Nephron progenitor cell (in vitro differentiated cells): Measurements from ENCODE around the gene DVL3.

ENCODE experiments used
- DNase-seq: peaks from one replicate; pipeline ENCODE4 v3.0.0; 2021
- H3K27ac Mint-ChIP-seq: 2 replicates; pipeline ENCODE4 v1.8.0; 2021; ENCODE audit warnings: mild to moderate bottlenecking, moderate library complexity, mixed read lengths
- H3K27me3 Mint-ChIP-seq: 2 replicates; pipeline ENCODE4 v1.8.0; 2021; ENCODE audit warnings: mild to moderate bottlenecking, low read depth, mixed read lengths; ENCODE audit not compliant: poor library complexity
- H3K36me3 Mint-ChIP-seq: 2 replicates; pipeline ENCODE4 v1.8.0; 2021; ENCODE audit warnings: low read depth, mixed read lengths
- H3K4me1 Mint-ChIP-seq: 2 replicates; pipeline ENCODE4 v1.8.0; 2021; ENCODE audit warnings: mixed read lengths
- H3K4me3 Mint-ChIP-seq: 2 replicates; pipeline ENCODE4 v1.8.0; 2021; ENCODE audit warnings: mild to moderate bottlenecking, moderate library complexity, mixed read lengths
- H3K9me3 Mint-ChIP-seq: 2 replicates; pipeline ENCODE4 v1.8.0; 2021; ENCODE audit warnings: mild to moderate bottlenecking, moderate library complexity, mixed read lengths
- TF ChIP-seq, protein P1 (sequence below): fragments of 200-600 bp; sonication (generic); IDR thresholded peaks from 2 replicates; pipeline ENCODE4 v1.5.0; 2021; ENCODE audit warnings: antibody characterized with exemption

Gene DVL3

DNA sequence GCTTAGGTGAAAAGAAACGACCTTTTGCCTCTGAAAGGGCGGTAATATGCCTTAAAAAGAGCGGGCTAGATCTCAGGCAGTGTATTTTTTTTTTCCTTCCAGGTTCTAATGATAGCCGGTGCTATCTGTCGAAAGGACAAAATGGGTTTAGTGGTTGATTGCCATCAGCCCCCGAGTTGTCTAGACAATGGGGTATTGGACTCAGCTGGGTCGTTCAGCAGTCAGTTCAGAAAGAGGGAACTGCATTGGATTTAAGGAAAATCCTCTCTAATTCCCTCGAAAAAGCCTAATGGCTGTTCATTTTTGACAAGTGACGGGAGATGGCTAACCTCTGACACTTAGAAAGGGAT is 19.3 kb upstream of the DVL3 start:
- Mint-ChIP-seq H3K36me3 (peaks cover 16% of the 10 kb centered on the region), H3K4me3 (peak overlapping the region; percentile 99), H3K27ac (peak overlapping the region; percentile 74), H3K9me3 (no peaks in the 10 kb centered on the region), H3K4me1 (peaks cover 40% of the 10 kb centered on the region), H3K27me3 (peaks cover 14% of the 10 kb centered on the region)
- DNase-seq: no peak
- TF ChIP-seq, protein P1, sequence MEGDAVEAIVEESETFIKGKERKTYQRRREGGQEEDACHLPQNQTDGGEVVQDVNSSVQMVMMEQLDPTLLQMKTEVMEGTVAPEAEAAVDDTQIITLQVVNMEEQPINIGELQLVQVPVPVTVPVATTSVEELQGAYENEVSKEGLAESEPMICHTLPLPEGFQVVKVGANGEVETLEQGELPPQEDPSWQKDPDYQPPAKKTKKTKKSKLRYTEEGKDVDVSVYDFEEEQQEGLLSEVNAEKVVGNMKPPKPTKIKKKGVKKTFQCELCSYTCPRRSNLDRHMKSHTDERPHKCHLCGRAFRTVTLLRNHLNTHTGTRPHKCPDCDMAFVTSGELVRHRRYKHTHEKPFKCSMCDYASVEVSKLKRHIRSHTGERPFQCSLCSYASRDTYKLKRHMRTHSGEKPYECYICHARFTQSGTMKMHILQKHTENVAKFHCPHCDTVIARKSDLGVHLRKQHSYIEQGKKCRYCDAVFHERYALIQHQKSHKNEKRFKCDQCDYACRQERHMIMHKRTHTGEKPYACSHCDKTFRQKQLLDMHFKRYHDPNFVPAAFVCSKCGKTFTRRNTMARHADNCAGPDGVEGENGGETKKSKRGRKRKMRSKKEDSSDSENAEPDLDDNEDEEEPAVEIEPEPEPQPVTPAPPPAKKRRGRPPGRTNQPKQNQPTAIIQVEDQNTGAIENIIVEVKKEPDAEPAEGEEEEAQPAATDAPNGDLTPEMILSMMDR: no peak

DNA sequence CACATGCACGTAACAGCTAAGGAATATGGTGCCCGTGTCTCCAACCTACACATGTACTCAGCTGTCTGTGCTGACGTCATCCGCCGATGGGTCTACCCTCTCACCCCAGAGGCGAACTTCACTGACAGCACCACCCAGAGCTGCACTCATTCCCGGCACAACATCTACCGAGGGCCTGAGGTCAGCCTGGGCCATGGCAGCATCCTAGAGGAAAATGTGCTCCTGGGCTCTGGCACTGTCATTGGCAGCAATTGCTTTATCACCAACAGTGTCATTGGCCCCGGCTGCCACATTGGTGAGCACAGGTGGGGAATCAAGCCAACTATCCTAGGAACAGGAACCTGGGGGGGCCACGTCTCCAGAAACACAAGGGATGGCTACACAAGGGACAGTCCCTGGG is 14.7 kb upstream of the DVL3 start:
- Mint-ChIP-seq H3K36me3 (peaks cover 27% of the 10 kb centered on the region), H3K9me3 (no peaks in the 10 kb centered on the region), H3K27me3 (no peaks in the 10 kb centered on the region), H3K27ac (no peak overlapping the region), H3K4me1 (peaks cover 19% of the 10 kb centered on the region), H3K4me3 (no peak overlapping the region)
- TF ChIP-seq, protein P1: no peak
- no peak for DNase-seq

DNA sequence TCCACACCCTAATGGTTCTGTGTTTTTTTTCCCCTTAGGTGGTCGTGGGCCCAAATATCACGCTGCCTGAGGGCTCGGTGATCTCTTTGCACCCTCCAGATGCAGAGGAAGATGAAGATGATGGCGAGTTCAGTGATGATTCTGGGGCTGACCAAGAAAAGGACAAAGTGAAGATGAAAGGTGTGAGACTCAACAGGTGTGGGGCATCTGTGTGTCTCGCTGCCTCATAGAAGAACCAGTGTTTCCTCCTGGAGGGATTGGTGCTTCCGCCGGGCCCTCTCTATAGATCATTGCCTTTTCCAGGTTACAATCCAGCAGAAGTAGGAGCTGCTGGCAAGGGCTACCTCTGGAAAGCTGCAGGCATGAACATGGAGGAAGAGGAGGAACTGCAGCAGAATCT is 13.0 kb upstream of the DVL3 start:
- no peaks in the 10 kb centered on the region for H3K9me3 Mint-ChIP-seq
- TF ChIP-seq, protein P1: no peak
- H3K36me3 Mint-ChIP-seq: peaks cover 27% of the 10 kb centered on the region
- H3K4me3 Mint-ChIP-seq: no peak overlapping the region
- no peaks in the 10 kb centered on the region for H3K27me3 Mint-ChIP-seq
- H3K4me1 Mint-ChIP-seq: peaks cover under 1% of the 10 kb centered on the region
- DNase-seq: no peak
- H3K27ac Mint-ChIP-seq: no peak overlapping the region

DNA sequence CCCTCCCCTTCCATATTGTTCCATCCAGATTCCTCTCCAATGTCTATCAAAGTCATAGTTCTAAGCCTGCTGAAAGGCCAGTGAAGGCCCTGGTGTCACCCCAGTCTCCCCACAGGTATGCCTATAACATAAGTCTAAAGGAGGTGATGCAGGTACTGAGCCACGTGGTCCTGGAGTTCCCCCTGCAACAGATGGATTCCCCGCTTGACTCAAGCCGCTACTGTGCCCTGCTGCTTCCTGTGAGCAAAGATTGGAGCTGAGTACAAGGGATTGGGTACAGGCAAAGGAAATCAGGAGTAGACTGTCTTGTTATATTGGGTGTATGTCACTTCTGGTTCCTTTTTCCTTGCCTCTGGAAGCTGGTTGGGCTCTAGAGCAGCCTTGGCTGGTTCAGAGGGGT is 11.8 kb upstream of the DVL3 start:
- Mint-ChIP-seq H3K27ac (peak overlapping the region; percentile 85), H3K4me3 (no peak overlapping the region), H3K4me1 (no peaks in the 10 kb centered on the region), H3K36me3 (peaks cover 20% of the 10 kb centered on the region), H3K27me3 (no peaks in the 10 kb centered on the region), H3K9me3 (no peaks in the 10 kb centered on the region)
- DNase-seq: no peak
- TF ChIP-seq, protein P1: no peak

DNA sequence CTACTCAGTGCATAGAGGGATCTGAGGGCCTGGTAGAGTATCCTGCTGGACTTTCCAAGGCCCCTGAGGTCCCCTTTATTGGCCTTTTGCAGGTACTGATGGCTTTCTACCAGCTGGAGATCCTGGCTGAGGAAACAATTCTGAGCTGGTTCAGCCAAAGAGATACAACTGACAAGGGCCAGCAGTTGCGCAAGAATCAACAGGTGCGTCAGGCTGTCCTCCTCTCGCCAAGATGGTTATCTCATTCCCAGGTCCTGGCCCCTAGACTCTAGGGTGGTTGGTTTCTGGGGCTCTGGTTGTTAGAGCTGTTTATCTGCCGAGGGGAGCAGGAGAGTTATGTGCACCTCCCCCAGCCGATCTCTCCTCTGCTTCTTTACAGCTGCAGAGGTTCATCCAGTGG is 10.7 kb upstream of the DVL3 start:
- Mint-ChIP-seq H3K36me3 (peaks cover 20% of the 10 kb centered on the region), H3K4me1 (no peaks in the 10 kb centered on the region), H3K27me3 (no peaks in the 10 kb centered on the region), H3K9me3 (no peaks in the 10 kb centered on the region), H3K4me3 (no peak overlapping the region), H3K27ac (peak overlapping the region; percentile 29)
- TF ChIP-seq, protein P1: no peak
- DNase-seq: no peak

DNA sequence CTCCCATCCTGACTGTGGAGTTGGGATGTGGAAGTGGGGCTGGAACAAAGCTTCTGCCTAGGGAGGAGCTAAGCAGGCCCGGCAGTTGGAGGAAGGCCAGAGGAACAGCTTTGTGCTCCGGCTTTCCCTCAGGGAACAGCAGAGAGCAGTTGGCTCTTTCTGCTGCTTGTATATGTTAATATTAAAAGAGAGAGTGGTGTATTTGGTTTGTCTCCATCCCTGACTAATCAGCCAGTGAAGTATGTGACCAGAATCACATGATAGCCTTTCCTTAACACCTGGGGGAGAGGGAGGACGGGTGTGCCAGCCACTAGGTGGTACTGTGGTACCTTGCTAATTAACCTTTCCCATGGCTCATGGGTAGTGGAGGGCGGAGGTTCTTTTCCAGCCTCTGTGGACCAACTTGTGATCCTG is 10.1 kb upstream of the DVL3 start:
- Mint-ChIP-seq H3K27me3 (no peaks in the 10 kb centered on the region), H3K4me3 (no peak overlapping the region), H3K4me1 (no peaks in the 10 kb centered on the region), H3K36me3 (peaks cover 17% of the 10 kb centered on the region), H3K9me3 (no peaks in the 10 kb centered on the region), H3K27ac (peak overlapping the region; percentile 29)
- TF ChIP-seq, protein P1: peak; percentile 17
- DNase-seq: no peak
